GM21825 (cell line): ENCODE measurements around the gene GPR18.
"Not testable (repeated sequence)": the region's sequence is repeated elsewhere in the genome, so short reads cannot be mapped to it uniquely, and the experiment has no call there.

Source experiments
- ATAC-seq: cut with Tn5 transposase; IDR thresholded peaks from one replicate; pipeline ENCODE4 v1.9.1; 2021; ENCODE audit warnings: mild to moderate bottlenecking, moderate library complexity; ENCODE audit not compliant: unreplicated experiment

Gene GPR18

GRCh38 chr13:99231721-99232120, 26.5 kb downstream of the GPR18 start:
- no peak for ATAC-seq

DNA sequence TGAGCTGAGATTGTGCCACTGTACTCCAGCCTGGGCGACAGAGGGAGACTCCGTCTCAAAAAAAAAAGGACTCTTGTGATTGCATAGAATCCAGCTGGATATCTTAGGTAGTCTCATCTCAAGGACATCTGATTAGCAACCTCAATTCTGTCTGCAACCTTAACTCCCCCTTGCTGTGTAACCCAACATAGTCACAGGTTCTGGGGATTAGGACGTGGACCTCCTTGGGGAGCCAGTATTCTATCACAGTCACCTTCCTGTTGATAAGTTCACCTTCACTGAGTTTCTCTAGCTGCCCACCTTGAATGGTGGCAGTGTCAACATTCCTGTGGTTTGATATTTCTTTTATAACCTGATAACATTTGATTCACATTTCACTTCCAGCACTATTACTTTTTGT, 27.2 kb downstream of the GPR18 start:
- no peak for ATAC-seq

DNA sequence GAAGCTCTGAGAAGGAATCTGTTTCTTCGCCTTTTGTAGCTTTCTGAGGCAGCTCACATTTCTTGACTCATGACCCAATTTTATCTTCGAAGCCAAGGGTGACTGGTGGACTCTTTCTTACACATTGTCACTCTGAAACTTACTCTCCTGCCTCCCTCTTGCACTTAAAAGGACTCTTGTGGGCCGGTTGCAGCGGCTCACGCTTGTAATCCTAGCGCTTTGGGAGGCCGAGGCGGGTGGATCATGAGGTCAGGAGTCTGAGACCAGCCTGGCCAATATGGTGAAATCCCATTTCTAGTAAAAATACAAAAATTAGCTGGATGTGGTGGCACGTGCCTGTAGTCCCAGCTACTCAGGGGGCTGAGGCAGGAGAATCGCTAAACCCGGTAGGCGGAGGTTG, 27.6 kb downstream of the GPR18 start:
- ATAC-seq, result not testable (repeated sequence)

DNA sequence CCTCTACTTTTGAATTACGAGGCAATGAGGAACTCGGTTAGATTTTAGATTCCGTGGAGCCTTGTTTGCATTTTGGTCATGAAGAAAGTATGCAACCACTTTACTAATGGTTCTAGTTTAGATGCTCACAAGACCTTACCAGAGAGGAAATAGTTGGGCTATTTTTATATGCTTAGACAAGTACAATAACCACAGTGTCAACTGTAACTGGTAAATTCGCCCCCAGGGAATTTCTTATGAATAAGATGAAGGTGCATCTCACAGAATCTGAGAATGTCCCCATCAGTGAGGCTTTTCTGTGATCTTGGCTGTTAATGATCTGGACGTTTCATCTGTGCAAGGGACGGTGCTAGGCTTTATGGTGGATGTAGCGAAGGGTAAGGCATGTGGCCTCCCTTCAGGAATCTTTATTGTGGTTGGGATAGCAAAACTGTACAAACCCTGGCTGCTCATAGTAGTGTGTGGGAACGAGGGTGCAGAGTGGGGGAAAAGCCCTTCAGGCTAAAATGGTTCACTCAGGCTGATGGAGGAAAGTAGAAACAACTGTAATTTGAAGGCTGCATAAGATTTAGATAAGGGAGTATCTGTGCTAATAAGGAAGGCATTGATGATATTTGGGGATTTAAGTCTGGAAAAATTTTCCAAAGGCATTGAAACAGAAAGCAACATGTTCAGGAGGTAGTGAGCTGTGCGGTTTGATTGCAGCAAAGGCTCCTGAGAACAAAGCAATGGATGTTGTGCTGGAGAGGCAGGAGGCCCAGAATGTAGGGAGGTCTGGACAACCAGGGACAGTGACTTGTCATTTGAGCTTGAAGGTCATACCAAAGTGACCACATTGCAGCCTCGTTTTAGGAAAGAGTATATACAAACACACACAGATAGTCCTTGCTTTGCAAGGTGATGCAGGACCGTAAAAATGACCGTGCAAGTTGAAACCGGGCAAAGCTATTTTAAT, 29.2 kb downstream of the GPR18 start:
- peak; percentile 90 for ATAC-seq

- no peak for ATAC-seq
Observed at GRCh38 chr13:99227909-99228688, 30.1 kb downstream of the GPR18 start.

DNA sequence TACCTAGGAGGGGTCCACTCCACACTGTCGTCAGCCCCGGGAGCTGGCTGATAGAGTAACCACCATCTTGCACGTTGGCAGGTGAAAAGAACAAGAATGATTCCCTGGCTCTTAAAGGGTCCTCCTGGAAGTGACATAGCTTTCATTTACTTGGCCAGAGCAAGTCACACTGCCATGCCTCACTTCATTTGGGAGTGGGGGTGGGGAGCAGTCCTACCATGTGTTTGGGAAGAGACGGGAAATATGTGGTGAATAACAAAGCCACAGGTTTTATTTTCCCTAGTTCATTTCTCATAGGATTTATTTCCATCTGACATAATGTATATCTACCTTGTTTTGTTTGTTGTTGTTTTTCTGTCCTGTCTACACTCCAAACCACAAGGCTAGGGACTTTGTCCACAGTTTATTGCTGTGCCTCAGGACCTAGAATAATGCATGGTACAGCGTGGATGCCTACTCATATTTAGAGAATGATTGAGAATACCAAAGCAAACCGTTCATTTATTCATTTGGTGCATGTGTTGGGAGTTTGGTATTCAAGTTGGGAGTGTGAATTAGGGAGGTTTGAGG, 30.8 kb downstream of the GPR18 start:
- ATAC-seq, result no peak

- no peak for ATAC-seq
Observed at GRCh38 chr13:99226513-99226912, 31.7 kb downstream of the GPR18 start.

DNA sequence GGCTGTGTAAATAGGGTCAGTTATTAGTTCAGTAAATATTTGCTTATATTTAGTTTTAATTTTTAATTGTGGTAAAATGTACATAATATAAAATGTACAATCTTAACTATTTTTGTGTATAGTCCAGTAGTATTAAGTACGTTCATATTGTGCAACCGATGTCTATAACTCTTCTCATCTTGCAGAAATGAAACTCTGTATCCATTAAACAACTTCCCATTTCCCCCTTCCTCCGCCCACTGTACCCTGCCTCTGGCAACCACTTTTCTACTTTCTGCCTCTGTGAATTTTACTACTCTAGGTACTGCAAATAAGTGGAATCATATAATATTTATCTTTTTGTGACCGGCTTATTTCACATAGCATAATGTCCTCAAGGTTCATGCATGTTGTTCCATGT, 33.1 kb downstream of the GPR18 start:
- ATAC-seq, result no peak

- no peak for ATAC-seq
Observed at GRCh38 chr13:99224021-99224420, 34.2 kb downstream of the GPR18 start.

DNA sequence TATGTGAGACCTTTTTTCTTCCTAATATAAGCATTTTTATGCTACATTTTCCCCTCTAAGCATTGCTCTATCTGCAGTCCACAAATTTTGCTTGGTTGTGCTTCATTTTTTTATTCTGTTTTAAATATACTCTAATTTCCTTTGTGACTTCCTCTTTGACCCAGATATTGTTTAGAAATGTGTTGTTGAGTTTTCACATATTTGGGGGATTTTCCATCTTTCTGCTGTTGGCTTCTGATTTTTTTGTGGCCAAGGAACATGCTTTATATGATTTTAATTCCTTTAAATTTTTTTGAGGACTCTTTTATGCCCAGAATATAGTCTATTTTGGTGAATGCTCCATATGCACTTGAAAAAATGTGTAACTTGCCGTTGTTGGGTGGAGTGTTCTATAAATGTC, 34.6 kb downstream of the GPR18 start:
- no peak for ATAC-seq

- ATAC-seq, result no peak
Observed at GRCh38 chr13:99221567-99222239, 36.5 kb downstream of the GPR18 start.

GRCh38 chr13:99220199-99220935, 37.8 kb downstream of the GPR18 start:
- ATAC-seq, result no peak

- ATAC-seq, result no peak
Observed at GRCh38 chr13:99218969-99219368, 39.2 kb downstream of the GPR18 start.

DNA sequence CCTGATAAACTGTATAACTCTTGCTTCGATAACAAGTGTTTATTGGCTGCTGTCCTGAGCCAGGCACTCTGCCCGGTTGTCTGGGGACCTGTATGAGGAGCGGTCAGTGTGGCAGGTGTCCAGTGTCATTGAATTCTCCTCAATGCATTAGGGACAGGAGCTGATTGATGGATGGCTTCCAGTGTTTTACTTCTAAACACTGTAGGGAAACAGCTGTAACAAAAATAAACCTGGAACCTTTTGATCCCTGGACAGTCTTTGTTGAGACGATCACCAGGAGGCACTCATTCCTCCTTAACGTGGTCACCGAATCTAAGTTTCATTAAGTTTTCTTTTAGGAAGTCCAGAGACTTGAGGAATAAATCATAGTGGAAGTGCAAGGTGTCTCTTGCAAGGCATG, 39.6 kb downstream of the GPR18 start:
- no peak for ATAC-seq

- no peak for ATAC-seq
Observed at GRCh38 chr13:99218126-99218525, 40.1 kb downstream of the GPR18 start.

GRCh38 chr13:99217461-99218110, 40.6 kb downstream of the GPR18 start:
- no peak for ATAC-seq

GRCh38 chr13:99215184-99215830, 42.9 kb downstream of the GPR18 start:
- no peak for ATAC-seq

GRCh38 chr13:99214731-99215130, 43.4 kb downstream of the GPR18 start:
- ATAC-seq, result no peak

DNA sequence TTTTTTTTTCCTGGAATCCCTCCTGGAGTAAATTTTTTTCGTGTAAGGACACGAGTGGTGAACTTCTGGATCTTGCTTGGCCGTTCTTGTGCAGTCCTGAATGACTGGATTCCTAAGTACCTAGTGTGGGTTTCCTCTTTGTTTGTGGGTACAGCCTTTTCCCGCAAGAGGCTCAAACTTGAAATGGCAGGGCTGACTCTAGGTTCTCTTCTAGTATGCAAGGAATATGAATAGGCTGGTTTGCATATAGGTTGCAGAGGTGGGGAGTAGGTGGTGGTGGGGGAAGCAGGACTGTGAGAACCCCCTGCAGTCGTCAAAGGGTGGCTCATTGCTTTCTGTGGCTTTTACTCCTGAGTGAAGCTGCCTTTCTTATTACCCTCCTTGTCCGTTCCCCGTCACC, 43.9 kb downstream of the GPR18 start:
- ATAC-seq, result peak; percentile 71
